ENCODE measurements around the gene GRHPR. TPM values are rescaled to one million over a fixed set of nuclear protein-coding genes. Genes with fewer than 3 reads are reported as not detected.

GRHPR gene
- total RNA-seq, 2 experiments from 2014 or later = 106 to 135 TPM

DNA sequence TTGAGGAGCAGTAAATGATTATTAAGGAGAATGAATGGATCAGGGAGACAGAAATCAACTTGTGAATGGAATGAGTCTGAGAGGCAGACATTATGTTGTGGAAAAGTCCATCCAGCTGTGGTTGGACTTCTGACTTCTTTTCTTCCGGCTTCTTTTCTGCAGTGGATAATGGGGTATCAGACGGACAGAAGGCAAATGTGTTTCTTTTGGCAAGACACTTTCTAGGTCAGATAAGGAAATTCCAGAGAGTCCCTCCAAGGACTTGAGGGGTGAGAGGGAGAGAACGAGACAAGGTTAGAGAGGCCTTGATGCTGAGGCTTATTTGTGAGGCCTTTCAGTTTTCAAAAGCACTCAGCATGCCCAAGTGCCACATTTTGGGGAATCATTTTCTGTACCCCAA, 17.1 kb upstream of the GRHPR start:
- 0 out of 2 replicates have a peak overlapping the region, but pooled peaks have one; percentile 15 for H2AFZ ChIP-seq (ENCODE audit: low read length)
- CTCF ChIA-PET (ENCODE audit: unreplicated experiment) = no interaction called here
- H3K4me1 ChIP-seq (ENCODE audit: insufficient read depth, low read length, poor library complexity, severe bottlenecking) = peaks cover 98% of the 10 kb centered on the region
- H3K79me2 ChIP-seq (ENCODE audit: insufficient read depth, low read depth, low read length) = peaks cover 44% of the 10 kb centered on the region; the same call in 1 of the 2 replicates
- H3K27ac ChIP-seq (ENCODE audit: low read depth, low read length, poor library complexity, severe bottlenecking) = peak overlapping the region; percentile 97
- H3K9me3 ChIP-seq (ENCODE audit: low read length) = no peaks in the 10 kb centered on the region
- intact Hi-C loops (cut with micrococcal nuclease; ENCODE audit: unreplicated experiment) = loop anchor here (5.0 kb wide), 3 partner anchors 283 to 408 kb away; partner anchors contain the start of gene ZCCHC7
- peak overlapping the region; percentile 74 for H3K4me3 ChIP-seq (ENCODE audit: low read depth, low read length, poor library complexity, severe bottlenecking)
- no peaks in the 10 kb centered on the region for H3K9me2 ChIP-seq (ENCODE audit: insufficient read depth, low read length)
- POLR2A ChIA-PET = interaction anchor here (0.7 to 14.0 kb wide), 8 partner anchors 9 to 206 kb away, joined by 3 to 298 read pairs (median 5); no protein-coding TSS in a partner anchor
- H3K36me3 ChIP-seq (ENCODE audit: insufficient read depth, low read length) = no peaks in the 10 kb centered on the region
- TF ChIP-seq, protein P1, sequence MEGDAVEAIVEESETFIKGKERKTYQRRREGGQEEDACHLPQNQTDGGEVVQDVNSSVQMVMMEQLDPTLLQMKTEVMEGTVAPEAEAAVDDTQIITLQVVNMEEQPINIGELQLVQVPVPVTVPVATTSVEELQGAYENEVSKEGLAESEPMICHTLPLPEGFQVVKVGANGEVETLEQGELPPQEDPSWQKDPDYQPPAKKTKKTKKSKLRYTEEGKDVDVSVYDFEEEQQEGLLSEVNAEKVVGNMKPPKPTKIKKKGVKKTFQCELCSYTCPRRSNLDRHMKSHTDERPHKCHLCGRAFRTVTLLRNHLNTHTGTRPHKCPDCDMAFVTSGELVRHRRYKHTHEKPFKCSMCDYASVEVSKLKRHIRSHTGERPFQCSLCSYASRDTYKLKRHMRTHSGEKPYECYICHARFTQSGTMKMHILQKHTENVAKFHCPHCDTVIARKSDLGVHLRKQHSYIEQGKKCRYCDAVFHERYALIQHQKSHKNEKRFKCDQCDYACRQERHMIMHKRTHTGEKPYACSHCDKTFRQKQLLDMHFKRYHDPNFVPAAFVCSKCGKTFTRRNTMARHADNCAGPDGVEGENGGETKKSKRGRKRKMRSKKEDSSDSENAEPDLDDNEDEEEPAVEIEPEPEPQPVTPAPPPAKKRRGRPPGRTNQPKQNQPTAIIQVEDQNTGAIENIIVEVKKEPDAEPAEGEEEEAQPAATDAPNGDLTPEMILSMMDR (conservative IDR thresholded peaks at IDR 0.05; ENCODE audit: low read length) = no peak
- no peak for TF ChIP-seq EZH2phosphoT487 (IDR thresholded peaks at IDR 0.05; ENCODE audit: borderline replicate concordance, low read depth, low read length)
- BruUV-seq (replicated peaks) = no TSS peak
- no peaks in the 10 kb centered on the region for H4K20me1 ChIP-seq (ENCODE audit: insufficient read depth, low read length)
- H3K4me2 ChIP-seq (ENCODE audit: low read length) = peak overlapping the region; percentile 94
- DNase-seq (ENCODE audit: low spot score) = peak; percentile 23

- Histone ChIP-seq H3K27ac (ENCODE audit: low read depth, low read length, poor library complexity, severe bottlenecking) (peak overlapping the region; percentile 97), H3K36me3 (ENCODE audit: insufficient read depth, low read length) (no peaks in the 10 kb centered on the region), H3K9me2 (ENCODE audit: insufficient read depth, low read length) (no peaks in the 10 kb centered on the region), H3K4me1 (ENCODE audit: insufficient read depth, low read length, poor library complexity, severe bottlenecking) (peaks cover 98% of the 10 kb centered on the region), H3K4me3 (ENCODE audit: low read depth, low read length, poor library complexity, severe bottlenecking) (peak overlapping the region; percentile 74), H2AFZ (ENCODE audit: low read length) (no peak overlapping the region), H3K4me2 (ENCODE audit: low read length) (peak overlapping the region; percentile 94), H4K20me1 (ENCODE audit: insufficient read depth, low read length) (no peaks in the 10 kb centered on the region), H3K9me3 (ENCODE audit: low read length) (no peaks in the 10 kb centered on the region), H3K79me2 (ENCODE audit: insufficient read depth, low read depth, low read length) (peaks cover 42% of the 10 kb centered on the region; the same call in 1 of the 2 replicates)
- no TSS peak for BruUV-seq (replicated peaks)
- DNase-seq (ENCODE audit: low spot score) = no peak
- POLR2A ChIA-PET = interaction anchor here (0.7 to 14.0 kb wide), 17 partner anchors 7 to 369 kb away, joined by 3 to 298 read pairs (median 5); no protein-coding TSS in a partner anchor
- no peak for TF ChIP-seq EZH2phosphoT487 (IDR thresholded peaks at IDR 0.05; ENCODE audit: borderline replicate concordance, low read depth, low read length)
- TF ChIP-seq, protein P1 (conservative IDR thresholded peaks at IDR 0.05; ENCODE audit: low read length) = no peak
- intact Hi-C loops (cut with micrococcal nuclease; ENCODE audit: unreplicated experiment) = loop anchor here (5.0 kb wide), 3 partner anchors 284 to 409 kb away; partner anchors contain the start of gene ZCCHC7
- CTCF ChIA-PET (ENCODE audit: unreplicated experiment) = interaction anchor here (0.6 to 1.2 kb wide), 3 partner anchors 14 to 37 kb away, joined by 3 read pairs; no protein-coding TSS in a partner anchor
These were observed 16.6 kb upstream of the GRHPR start for GRCh38 chr9:37405764-37406380.
